Measurements from ENCODE around the gene CD28.

Gene CD28

GRCh38 chr2:203706403-203706802 lies at the start of gene CD28:
TSS of gene CD28 (plus strand) at chr2:203706639. CDS start at chr2:203706697, 58 bp downstream.
- no peak for DNase-seq

GRCh38 chr2:203659331-203660049 lies 46.9 kb upstream of the CD28 start:
- no peak for DNase-seq

GRCh38 chr2:203660465-203660864 lies 46.0 kb upstream of the CD28 start:
- no peak for DNase-seq

GRCh38 chr2:203661279-203661908 lies 45.0 kb upstream of the CD28 start:
- no peak for DNase-seq

GRCh38 chr2:203662487-203662886 lies 44.0 kb upstream of the CD28 start:
- no peak for DNase-seq

GRCh38 chr2:203662951-203663350 lies 43.5 kb upstream of the CD28 start:
- DNase-seq = no peak

- DNase-seq = no peak
These were observed 42.2 kb upstream of the CD28 start for GRCh38 chr2:203664029-203664755.

GRCh38 chr2:203667838-203668237 lies 38.6 kb upstream of the CD28 start:
- DNase-seq = no peak

- DNase-seq = peak; percentile 35
These were observed 36.6 kb upstream of the CD28 start for GRCh38 chr2:203669820-203670219.

- no peak for DNase-seq
These were observed 35.5 kb upstream of the CD28 start for GRCh38 chr2:203670939-203671338.

GRCh38 chr2:203671876-203672275 lies 34.6 kb upstream of the CD28 start:
- no peak for DNase-seq

- DNase-seq = no peak
These were observed 33.6 kb upstream of the CD28 start for GRCh38 chr2:203672856-203673255.

- DNase-seq = no peak
These were observed 32.5 kb upstream of the CD28 start for GRCh38 chr2:203673933-203674332.

- DNase-seq = peak; percentile 47
These were observed 31.4 kb upstream of the CD28 start for GRCh38 chr2:203675086-203675485.

- no peak for DNase-seq
These were observed 27.5 kb upstream of the CD28 start for GRCh38 chr2:203678971-203679370.

GRCh38 chr2:203679401-203679800 lies 27.0 kb upstream of the CD28 start:
- DNase-seq = no peak

- no peak for DNase-seq
These were observed 24.5 kb upstream of the CD28 start for GRCh38 chr2:203681978-203682377.

- peak; percentile 56 for DNase-seq
These were observed 23.7 kb upstream of the CD28 start for GRCh38 chr2:203682688-203683130.

GRCh38 chr2:203683421-203683820 lies 23.0 kb upstream of the CD28 start:
- DNase-seq = no peak

- peak; percentile 62 for DNase-seq
These were observed 22.4 kb upstream of the CD28 start for GRCh38 chr2:203683932-203684556.

GRCh38 chr2:203685081-203685621 lies 21.3 kb upstream of the CD28 start:
- DNase-seq = peak; percentile 79

GRCh38 chr2:203685789-203686420 lies 20.5 kb upstream of the CD28 start:
- DNase-seq = no peak

- DNase-seq = no peak
These were observed 19.3 kb upstream of the CD28 start for GRCh38 chr2:203687165-203687564.
